IMR-90 (cell line): ENCODE data around the gene CFAP221. TPM values are rescaled to one million over a fixed set of nuclear protein-coding genes. Genes with fewer than 3 reads are reported as not detected.

Experiments
- ATAC-seq: fragments of 200-7000 bp; cut with Tn5 transposase; 2 replicates; pipeline ENCODE4 v1.9.1; 2020; ENCODE audit warnings: low read depth, mild to moderate bottlenecking, moderate library complexity
- BruUV-seq: library from RNA; stranded (reverse); fragments of 400-500 nt; replicated peaks from 2 replicates; lab custom pipeline; 2021; lab: Mats Ljungman, UMichigan
- CTCF ChIA-PET: fragments of 300-600 bp; formaldehyde crosslinking; extraction: SDS; loops from one replicate; lab custom pipeline; 2021; ENCODE audit warnings: antibody characterized with exemption; lab: Yijun Ruan, JAX
- POLR2A ChIA-PET: fragments of 300-600 bp; sonication (Branson Sonifier 250); formaldehyde crosslinking; loops from one replicate; lab custom pipeline; 2022; ENCODE audit warnings: antibody characterized with exemption; ENCODE audit not compliant: unreplicated experiment; lab: Charles Lee
- DNase-seq: peaks from one replicate; pipeline ENCODE4 v3.0.0; 2013
- H2AFZ ChIP-seq: replicated peaks from 2 replicates; pipeline ENCODE3; 2013; ENCODE audit warnings: low read length, mild to moderate bottlenecking; ENCODE audit not compliant: poor library complexity
- H2AK5ac ChIP-seq: 2 replicates; pipeline ENCODE4 v1.6.1; 2013; ENCODE audit warnings: low read depth, low read length, inconsistent platforms
- H2AK9ac ChIP-seq: replicated peaks from 2 replicates; pipeline ENCODE3; 2013; ENCODE audit warnings: mild to moderate bottlenecking, low read depth, low read length, moderate library complexity; ENCODE audit not compliant: poor library complexity
- H2BK120ac ChIP-seq: 2 replicates; pipeline ENCODE4 v1.6.1; 2013; ENCODE audit warnings: low read depth, low read length, inconsistent platforms
- H2BK15ac ChIP-seq: 3 replicates; pipeline ENCODE4 v1.6.1; 2013; ENCODE audit warnings: low read depth, low read length, inconsistent platforms
- H2BK20ac ChIP-seq: 2 replicates; pipeline ENCODE4 v1.6.1; 2013; ENCODE audit warnings: low read depth, mild to moderate bottlenecking, inconsistent platforms, low read length, moderate library complexity
- H2BK5ac ChIP-seq: 2 replicates; pipeline ENCODE4 v1.6.1; 2013; ENCODE audit warnings: mild to moderate bottlenecking, low read depth, low read length, inconsistent platforms; ENCODE audit not compliant: poor library complexity, severe bottlenecking
- H3K14ac ChIP-seq: replicated peaks from 2 replicates; pipeline ENCODE4 v1.6.1; 2013; ENCODE audit warnings: low read depth, low read length, inconsistent platforms
- H3K18ac ChIP-seq: 2 replicates; pipeline ENCODE4 v1.6.1; 2013; ENCODE audit warnings: low read depth, low read length, control low read depth
- H3K23ac ChIP-seq: 2 replicates; pipeline ENCODE4 v1.6.1; 2013; ENCODE audit warnings: low read depth, low read length, inconsistent platforms
- H3K27ac ChIP-seq: 2 replicates; pipeline ENCODE4 v1.5.1; 2013; ENCODE audit warnings: mild to moderate bottlenecking, control low read depth, low read length; ENCODE audit not compliant: insufficient read depth
- H3K27me3 ChIP-seq: 2 replicates; pipeline ENCODE4 v1.6.1; 2013; ENCODE audit warnings: low read length; ENCODE audit not compliant: control insufficient read depth, insufficient read depth
- H3K36me3 ChIP-seq: 2 replicates; pipeline ENCODE4 v1.6.1; 2013; ENCODE audit warnings: low read length, mixed read lengths; ENCODE audit not compliant: control insufficient read depth, insufficient read depth
- H3K4ac ChIP-seq: 2 replicates; pipeline ENCODE4 v1.6.1; 2013; ENCODE audit warnings: low read depth, low read length, inconsistent platforms
- H3K4me1 ChIP-seq: 2 replicates; pipeline ENCODE4 v1.6.1; 2013; ENCODE audit warnings: low read length, mixed read lengths; ENCODE audit not compliant: control insufficient read depth, insufficient read depth
- H3K4me2 ChIP-seq: 2 replicates; pipeline ENCODE4 v1.6.1; 2013; ENCODE audit warnings: low read depth, mild to moderate bottlenecking, control low read depth, low read length, moderate library complexity
- H3K4me3 ChIP-seq: 2 replicates; pipeline ENCODE4 v1.5.1; 2013; ENCODE audit warnings: low read depth, mild to moderate bottlenecking, control low read depth, low read length, moderate library complexity; ENCODE audit not compliant: insufficient read depth
- H3K56ac ChIP-seq: 2 replicates; pipeline ENCODE4 v1.6.1; 2013; ENCODE audit warnings: low read length, inconsistent platforms; ENCODE audit not compliant: insufficient read depth; ENCODE audit errors: extremely low read depth
- H3K79me1 ChIP-seq, 2 experiments: 2 replicates each; pipeline ENCODE4 v1.6.1; 2013; ENCODE audit warnings: low read length in 2 of 2, inconsistent platforms in 1 of 2, low read depth in 1 of 2
- H3K9ac ChIP-seq: 2 replicates; pipeline ENCODE4 v1.6.1; 2013; ENCODE audit warnings: low read depth, low read length, control low read depth
- H3K9me1 ChIP-seq: 2 replicates; pipeline ENCODE4 v1.6.1; 2013; ENCODE audit warnings: low read length, inconsistent platforms; ENCODE audit not compliant: insufficient read depth
- H3K9me3 ChIP-seq: 2 replicates; pipeline ENCODE4 v1.6.1; 2013; ENCODE audit warnings: low read length; ENCODE audit not compliant: control insufficient read depth, insufficient read depth
- H4K20me1 ChIP-seq: 2 replicates; pipeline ENCODE4 v1.6.1; 2013; ENCODE audit warnings: low read length, inconsistent platforms; ENCODE audit not compliant: insufficient read depth
- H4K5ac ChIP-seq: 2 replicates; pipeline ENCODE4 v1.6.1; 2013; ENCODE audit warnings: mild to moderate bottlenecking, low read depth, low read length, control low read depth
- H4K8ac ChIP-seq, 2 experiments: 2 replicates each; pipeline ENCODE4 v1.6.1; 2013; ENCODE audit warnings: low read depth in 2 of 2, low read length in 2 of 2, control low read depth in 1 of 2, inconsistent platforms in 1 of 2
- H4K91ac ChIP-seq: 2 replicates; pipeline ENCODE4 v1.6.1; 2013; ENCODE audit warnings: low read depth, low read length, inconsistent platforms; ENCODE audit not compliant: insufficient read depth
- BHLHE40 ChIP-seq: fragments of 150-350 bp; IDR thresholded peaks from 2 replicates; pipeline ENCODE4 v1.6.1; 2016; ENCODE audit warnings: mild to moderate bottlenecking, low read depth, low read length
- CEBPB ChIP-seq: IDR thresholded peaks from 2 replicates; pipeline ENCODE4 v1.6.1; 2012; ENCODE audit warnings: low read depth, low read length, improper control_type of control experiment
- CHD1 ChIP-seq: IDR thresholded peaks from 2 replicates; pipeline ENCODE4 v1.6.1; 2012; ENCODE audit warnings: low read depth, low read length, improper control_type of control experiment
- CTCF ChIP-seq: conservative IDR thresholded peaks from 2 replicates; pipeline ENCODE4 v1.5.1; 2012; ENCODE audit warnings: mild to moderate bottlenecking, low read depth, low read length, improper control_type of control experiment
- ELK1 ChIP-seq: fragments of 150-350 bp; IDR thresholded peaks from 2 replicates; pipeline ENCODE4 v1.6.1; 2016; ENCODE audit warnings: low read depth, mild to moderate bottlenecking, low read length, moderate library complexity, borderline replicate concordance
- FOS ChIP-seq: fragments of 150-350 bp; IDR thresholded peaks from 2 replicates; pipeline ENCODE4 v1.6.1; 2016; ENCODE audit warnings: low read depth, low read length
- MAFK ChIP-seq: IDR thresholded peaks from 2 replicates; pipeline ENCODE4 v1.6.1; 2012; ENCODE audit warnings: low read depth, low read length, improper control_type of control experiment
- MAZ ChIP-seq: IDR thresholded peaks from 2 replicates; pipeline ENCODE4 v1.6.1; 2012; ENCODE audit warnings: low read depth, mild to moderate bottlenecking, low read length, improper control_type of control experiment, moderate library complexity, borderline replicate concordance
- MXI1 ChIP-seq: IDR thresholded peaks from 2 replicates; pipeline ENCODE4 v1.6.1; 2012; ENCODE audit warnings: low read depth, mild to moderate bottlenecking, low read length, moderate library complexity, borderline replicate concordance
- NFE2L2 ChIP-seq: fragments of 150-350 bp; IDR thresholded peaks from 2 replicates; pipeline ENCODE4 v1.6.1; 2016; ENCODE audit warnings: low read depth, mild to moderate bottlenecking, low read length
- POLR2A ChIP-seq: IDR thresholded peaks from 2 replicates; pipeline ENCODE4 v1.6.1; 2012; ENCODE audit warnings: mild to moderate bottlenecking, low read depth, low read length
- RAD21 ChIP-seq: IDR thresholded peaks from 2 replicates; pipeline ENCODE4 v1.6.1; 2012; ENCODE audit warnings: low read length, improper control_type of control experiment
- RCOR1 ChIP-seq: IDR thresholded peaks from 2 replicates; pipeline ENCODE4 v1.6.1; 2012; ENCODE audit warnings: mild to moderate bottlenecking, low read length, improper control_type of control experiment; ENCODE audit not compliant: insufficient replicate concordance
- RFX5 ChIP-seq: IDR thresholded peaks from 2 replicates; pipeline ENCODE4 v1.8.0; 2012; ENCODE audit warnings: low read depth, mild to moderate bottlenecking, low read length, moderate library complexity
- SMC3 ChIP-seq: fragments of 150-350 bp; IDR thresholded peaks from 2 replicates; pipeline ENCODE4 v1.6.1; 2016; ENCODE audit warnings: low read depth, mild to moderate bottlenecking, antibody characterized with exemption, low read length, moderate library complexity
- USF2 ChIP-seq: fragments of 150-350 bp; IDR thresholded peaks from 2 replicates; pipeline ENCODE4 v1.6.1; 2017; ENCODE audit warnings: mild to moderate bottlenecking, antibody characterized with exemption, low read length, low read depth
- WGBS, 2 experiments: methylation state at CpG; one replicate each; pipeline versions ENCODE4 v1.1.5 to v1.1.7; 2013; ENCODE audit warnings: missing lambda C conversion rate in 2 of 2; ENCODE audit not compliant: insufficient read length in 1 of 2; ENCODE audit errors: extremely low coverage in 2 of 2; 5-methylcytosine and 5-hydroxymethylcytosine counted together
- dilution Hi-C: fragments of 300-500 bp; cut with HindIII; formaldehyde crosslinking; loops from one replicate; pipeline ENCODE4 v1.14.3; 2018; ENCODE audit warnings: low sequenced_read_pairs; ENCODE audit not compliant: unreplicated experiment
- in situ Hi-C: fragments of 300-500 bp; cut with MboI; formaldehyde crosslinking; loops from 3 replicates; pipeline ENCODE4 v1.14.3; 2019; ENCODE audit warnings: low sequenced_read_pairs, inconsistent platforms, mixed read lengths
- intact Hi-C: fragments of 100-400 bp; cut with micrococcal nuclease; formaldehyde crosslinking; loops from 2 replicates; pipeline ENCODE4 v1.10.0; 2022
- polyA plus RNA-seq, 3 experiments: library from polyadenylated mRNA; depleted of rRNA; stranded (reverse); fragments of >200 nt; gene quantifications; 2 replicates each; pipeline ENCODE4 v1.2.3, GENCODE V29; 2012; ENCODE audit warnings: low replicate concordance in 1 of 3
- total RNA-seq: library from RNA; depleted of rRNA; stranded (reverse); fragments of >200 nt; gene quantifications from 2 replicates; pipeline ENCODE4 v1.2.3, GENCODE V29; 2012

Gene CFAP221
- total and polyA plus RNA-seq, 2 of the 4 experiments (the other 2 are of a cell fraction) = not detected

- Histone ChIP-seq H4K20me1 (no peaks in the 10 kb centered on the region), H4K91ac (no peak overlapping the region), H3K56ac (no peak overlapping the region), H2AK9ac (no peak overlapping the region), H3K27me3 (peaks cover 10% of the 10 kb centered on the region), H3K79me1 (no peaks in the 10 kb centered on the region), H3K18ac (no peak overlapping the region), H2BK20ac (no peak overlapping the region), H2AK5ac (no peak overlapping the region), H2BK15ac (no peak overlapping the region), H3K14ac (no peak overlapping the region), H3K4me3 (no peak overlapping the region), H4K8ac (no peak overlapping the region), H2BK5ac (no peak overlapping the region), H3K4ac (no peak overlapping the region), H3K4me1 (no peaks in the 10 kb centered on the region), H3K4me2 (no peak overlapping the region), H3K9me3 (no peaks in the 10 kb centered on the region), H3K23ac (no peak overlapping the region), H3K9me1 (no peaks in the 10 kb centered on the region), H3K36me3 (no peaks in the 10 kb centered on the region), H3K9ac (no peak overlapping the region), H2BK120ac (no peak overlapping the region), H4K5ac (no peak overlapping the region), H3K27ac (no peak overlapping the region), H2AFZ (no peak overlapping the region)
- WGBS, 2 experiments = 81% methylated on average over 3 of the region's 10 CpGs; no CpG with 5 or more reads in 1 of the 2 experiments
- TF ChIP-seq SMC3 (no peak), MAZ (no peak), USF2 (no peak), CEBPB (no peak), POLR2A (no peak), RAD21 (no peak), RCOR1 (no peak), NFE2L2 (no peak), RFX5 (no peak), BHLHE40 (no peak), MXI1 (no peak), CTCF (no peak), CHD1 (no peak), MAFK (no peak), FOS (no peak), ELK1 (no peak)
- intact Hi-C loops (no loop called here), dilution Hi-C loops (no loop called here), in situ Hi-C loops (no loop called here)
- ATAC-seq (no peak), DNase-seq (no peak)
- ChIA-PET POLR2A (no interaction called here), CTCF (no interaction called here)
- no TSS peak for BruUV-seq
Observed at GRCh38 chr2:119518401-119519056, 25.7 kb upstream of the CFAP221 start.
